ENCODE measurements around the gene VPS37B. TPM values are rescaled to one million over a fixed set of nuclear protein-coding genes. Genes with fewer than 3 reads are reported as not detected.
A peak's percentile ranks its signal among the peaks of the same experiment; 100 is the strongest.
"Not testable (repeated sequence)": the region's sequence is repeated elsewhere in the genome, so short reads cannot be mapped to it uniquely, and the experiment has no call there.

The VPS37B gene
- polyA plus RNA-seq, 1 experiment, result 18.1 TPM

GRCh38 chr12:122920687-122921086 is 24.8 kb upstream of the VPS37B start:
- Histone ChIP-seq H3K36me3 (ENCODE audit: control insufficient read depth, insufficient read depth, low read length) (no peaks in the 10 kb centered on the region; the same call in 1 of the 2 replicates), H3K27me3 (ENCODE audit: control insufficient read depth, insufficient read depth, low read length) (no peaks in the 10 kb centered on the region), H3K4me3 (ENCODE audit: low read depth, low read length) (no peak overlapping the region)
- TF ChIP-seq CTCF (IDR thresholded peaks at IDR 0.05; ENCODE audit: insufficient read depth, low read depth, low read length), result no peak
- POLR2A ChIA-PET, result no interaction called here
- no peak for DNase-seq (ENCODE audit: low read depth)
- CTCF ChIA-PET, result interaction anchor here (0.6 to 1.6 kb wide), 2 partner anchors 25 to 143 kb away, joined by 3 to 4 read pairs; no protein-coding TSS in a partner anchor

- ChIA-PET POLR2A (no interaction called here), CTCF (interaction anchor here (0.7 to 1.3 kb wide), 2 partner anchors 20 to 58 kb away, joined by 3 read pairs; no protein-coding TSS in a partner anchor)
- no peak for DNase-seq (ENCODE audit: low read depth)
Measured at GRCh38 chr12:122918827-122919226, 22.9 kb upstream of the VPS37B start.

GRCh38 chr12:122917507-122918121 is 21.7 kb upstream of the VPS37B start:
- Histone ChIP-seq H3K4me3 (ENCODE audit: low read depth, low read length) (no peak overlapping the region), H3K27me3 (ENCODE audit: control insufficient read depth, insufficient read depth, low read length) (no peaks in the 10 kb centered on the region), H3K36me3 (ENCODE audit: control insufficient read depth, insufficient read depth, low read length) (no peaks in the 10 kb centered on the region; the same call in 1 of the 2 replicates)
- no peak for TF ChIP-seq CTCF (IDR thresholded peaks at IDR 0.05; ENCODE audit: insufficient read depth, low read depth, low read length)
- ChIA-PET POLR2A (no interaction called here), CTCF (interaction anchor here (0.8 kb wide), 1 partner anchor 11 kb away, joined by 3 read pairs; no protein-coding TSS in a partner anchor)
- DNase-seq (ENCODE audit: low read depth), result peak; percentile 35

More at GRCh38 chr12:122918827-122919226, 22.9 kb upstream of the VPS37B start:
- Histone ChIP-seq H3K27me3 (ENCODE audit: control insufficient read depth, insufficient read depth, low read length) (no peaks in the 10 kb centered on the region), H3K4me3 (ENCODE audit: low read depth, low read length) (no peak overlapping the region), H3K36me3 (ENCODE audit: control insufficient read depth, insufficient read depth, low read length) (no peaks in the 10 kb centered on the region; the same call in 1 of the 2 replicates)
- no peak for TF ChIP-seq CTCF (IDR thresholded peaks at IDR 0.05; ENCODE audit: insufficient read depth, low read depth, low read length)

- no peak overlapping the region for H3K4me3 ChIP-seq (ENCODE audit: low read depth, low read length)
- DNase-seq (ENCODE audit: low read depth), result no peak
- no peaks in the 10 kb centered on the region for H3K36me3 ChIP-seq (ENCODE audit: control insufficient read depth, insufficient read depth, low read length)
- H3K27me3 ChIP-seq (ENCODE audit: control insufficient read depth, insufficient read depth, low read length), result no peaks in the 10 kb centered on the region
- TF ChIP-seq CTCF (IDR thresholded peaks at IDR 0.05; ENCODE audit: insufficient read depth, low read depth, low read length), result no peak
- ChIA-PET POLR2A (no interaction called here), CTCF (no interaction called here)
Measured at GRCh38 chr12:122909442-122910288, 13.7 kb upstream of the VPS37B start.

GRCh38 chr12:122908915-122909314 is 13.0 kb upstream of the VPS37B start:
- no peaks in the 10 kb centered on the region for H3K27me3 ChIP-seq (ENCODE audit: control insufficient read depth, insufficient read depth, low read length)
- ChIA-PET POLR2A (no interaction called here), CTCF (no interaction called here)
- H3K4me3 ChIP-seq (ENCODE audit: low read depth, low read length), result no peak overlapping the region
- no peaks in the 10 kb centered on the region for H3K36me3 ChIP-seq (ENCODE audit: control insufficient read depth, insufficient read depth, low read length)
- TF ChIP-seq CTCF (IDR thresholded peaks at IDR 0.05; ENCODE audit: insufficient read depth, low read depth, low read length), result no peak
- DNase-seq (ENCODE audit: low read depth), result no peak

GRCh38 chr12:122905258-122905657 is 9.3 kb upstream of the VPS37B start:
- H3K36me3 ChIP-seq (ENCODE audit: control insufficient read depth, insufficient read depth, low read length); H3K4me3 ChIP-seq (ENCODE audit: low read depth, low read length); CTCF ChIA-PET; DNase-seq (ENCODE audit: low read depth); H3K27me3 ChIP-seq (ENCODE audit: control insufficient read depth, insufficient read depth, low read length); POLR2A ChIA-PET: not testable (repeated sequence)
